Body of pancreas (tissue), 4 donors: ENCODE data around the gene IQSEC1. TPM values are rescaled to one million over a fixed set of nuclear protein-coding genes. Genes with fewer than 3 reads are reported as not detected.

Experiments
- ATAC-seq: fragments of 150-250 bp; one replicate; pipeline ENCODE4 v1.9.1; 2016
- DNase-seq, 4 donors: peaks; one replicate each; pipeline ENCODE4 v3.0.0-alpha.2; 2019
- H3K27ac ChIP-seq, 4 donors: fragments of 200-600 bp; sonication (generic); 1 replicate in 3 of 4; 2 replicates in 1 of 4; pipeline versions ENCODE4 v1.5.1 to v1.6.1; 2016 to 2019; ENCODE audit warnings: mild to moderate bottlenecking in 1 of 4, mixed read lengths in 1 of 4, moderate library complexity in 1 of 4
- H3K27me3 ChIP-seq, 2 donors: fragments of 200-600 bp; sonication (generic); one replicate each; pipeline ENCODE4 v1.6.0; 2016; ENCODE audit warnings: mild to moderate bottlenecking in 1 of 2
- H3K36me3 ChIP-seq, 2 donors: fragments of 200-600 bp; sonication (generic); replicated peaks in 1 of 2; 2 replicates each; pipeline ENCODE4 v1.5.1; 2016; ENCODE audit warnings: low read depth in 2 of 2; ENCODE audit not compliant: insufficient read depth in 1 of 2
- H3K4me1 ChIP-seq: fragments of 200-600 bp; sonication (generic); one replicate; pipeline ENCODE4 v1.6.0; 2016
- H3K4me3 ChIP-seq, 2 donors: fragments of 200-600 bp; sonication (generic); 1 replicate in 1 of 2; 2 replicates in 1 of 2; pipeline ENCODE4 v1.5.1; 2016 to 2019
- H3K9me3 ChIP-seq, 3 donors: fragments of 200-600 bp; sonication (generic); 1 replicate in 2 of 3; 2 replicates in 1 of 3; pipeline ENCODE4 v1.5.1; 2016
- POLR2A ChIP-seq, 3 donors: fragments of 450-650 bp; IDR thresholded peaks; one replicate each; pipeline ENCODE4 v1.6.1; 2016; ENCODE audit warnings: antibody characterized with exemption in 3 of 3, mild to moderate bottlenecking in 2 of 3
- WGBS, 2 donors: methylation state at CpG; one replicate each; pipeline ENCODE4 v1.1.5; 2017; 5-methylcytosine and 5-hydroxymethylcytosine counted together
- intact Hi-C: fragments of 100-400 bp; cut with DNase I; formaldehyde crosslinking; loops from one replicate; pipeline ENCODE4 v1.15.1; 2023
- total RNA-seq, 2 donors: library from RNA; depleted of rRNA; stranded (reverse); fragments of >200 nt; gene quantifications; one replicate each; pipeline ENCODE4 v1.1.0, GENCODE V29; 2016
- TF ChIP-seq, protein P1 (sequence below), 7 experiments: fragments of 450-650 bp in 4 of 7; fragments of 200-600 bp in 3 of 7; sonication (generic) in 3 of 7; IDR thresholded peaks; one replicate each; pipeline ENCODE4 v1.5.1; 2016 to 2019; ENCODE audit warnings: antibody characterized with exemption in 7 of 7

The IQSEC1 gene
- total RNA-seq, 2 donors from 2014 or later: 29.6 to 42.2 TPM

DNA sequence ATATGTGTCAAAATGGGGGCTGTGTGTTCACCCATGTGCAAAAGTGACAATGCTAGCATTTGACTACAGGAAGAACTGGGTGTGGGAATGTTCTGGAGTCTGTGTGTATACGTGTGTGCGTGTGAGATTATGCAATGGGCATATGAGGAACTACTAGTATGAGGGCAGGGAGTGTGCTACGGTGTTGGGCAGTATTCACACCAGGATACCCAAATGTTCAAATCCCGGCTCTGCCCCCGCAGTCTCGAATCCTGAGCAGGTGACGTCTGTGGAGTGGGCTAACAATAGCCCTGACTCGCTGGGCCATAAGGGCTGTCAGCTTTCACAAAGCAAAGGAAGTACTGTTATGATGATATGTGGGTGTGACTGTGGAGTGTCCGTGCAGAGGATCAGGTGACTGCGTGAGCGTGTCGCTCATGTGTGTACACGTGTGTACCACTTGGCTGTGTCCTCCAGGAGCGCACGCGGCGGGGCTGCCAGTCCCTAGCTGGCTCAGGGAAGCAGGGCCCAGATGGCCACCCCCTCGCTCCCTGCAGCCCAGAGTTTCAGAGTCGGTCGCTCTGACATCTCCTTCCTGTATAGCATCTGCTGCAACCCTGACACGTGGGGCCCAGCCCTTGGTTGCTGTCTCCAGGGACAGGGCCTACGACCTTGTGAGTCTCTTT, 27.2 kb downstream of the IQSEC1 start:
- no peak for TF ChIP-seq POLR2A (IDR thresholded peaks at IDR 0.05)
- TF ChIP-seq, protein P1, sequence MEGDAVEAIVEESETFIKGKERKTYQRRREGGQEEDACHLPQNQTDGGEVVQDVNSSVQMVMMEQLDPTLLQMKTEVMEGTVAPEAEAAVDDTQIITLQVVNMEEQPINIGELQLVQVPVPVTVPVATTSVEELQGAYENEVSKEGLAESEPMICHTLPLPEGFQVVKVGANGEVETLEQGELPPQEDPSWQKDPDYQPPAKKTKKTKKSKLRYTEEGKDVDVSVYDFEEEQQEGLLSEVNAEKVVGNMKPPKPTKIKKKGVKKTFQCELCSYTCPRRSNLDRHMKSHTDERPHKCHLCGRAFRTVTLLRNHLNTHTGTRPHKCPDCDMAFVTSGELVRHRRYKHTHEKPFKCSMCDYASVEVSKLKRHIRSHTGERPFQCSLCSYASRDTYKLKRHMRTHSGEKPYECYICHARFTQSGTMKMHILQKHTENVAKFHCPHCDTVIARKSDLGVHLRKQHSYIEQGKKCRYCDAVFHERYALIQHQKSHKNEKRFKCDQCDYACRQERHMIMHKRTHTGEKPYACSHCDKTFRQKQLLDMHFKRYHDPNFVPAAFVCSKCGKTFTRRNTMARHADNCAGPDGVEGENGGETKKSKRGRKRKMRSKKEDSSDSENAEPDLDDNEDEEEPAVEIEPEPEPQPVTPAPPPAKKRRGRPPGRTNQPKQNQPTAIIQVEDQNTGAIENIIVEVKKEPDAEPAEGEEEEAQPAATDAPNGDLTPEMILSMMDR (IDR thresholded peaks at IDR 0.05): no peak
- H3K27me3 ChIP-seq: no peaks in the 10 kb centered on the region
- 80 to 85% methylated on average over 21 to 22 of the region's 22 CpGs for WGBS, 2 donors
- intact Hi-C loops: no loop called here
- H3K27ac ChIP-seq: no peak overlapping the region
- no peak overlapping the region for H3K4me3 ChIP-seq
- no peaks in the 10 kb centered on the region for H3K9me3 ChIP-seq
- no peaks in the 10 kb centered on the region for H3K4me1 ChIP-seq
- ATAC-seq (no peak), DNase-seq (peak in 1 of 4 donors; percentile 67)
- H3K36me3 ChIP-seq: no peaks in the 10 kb centered on the region

DNA sequence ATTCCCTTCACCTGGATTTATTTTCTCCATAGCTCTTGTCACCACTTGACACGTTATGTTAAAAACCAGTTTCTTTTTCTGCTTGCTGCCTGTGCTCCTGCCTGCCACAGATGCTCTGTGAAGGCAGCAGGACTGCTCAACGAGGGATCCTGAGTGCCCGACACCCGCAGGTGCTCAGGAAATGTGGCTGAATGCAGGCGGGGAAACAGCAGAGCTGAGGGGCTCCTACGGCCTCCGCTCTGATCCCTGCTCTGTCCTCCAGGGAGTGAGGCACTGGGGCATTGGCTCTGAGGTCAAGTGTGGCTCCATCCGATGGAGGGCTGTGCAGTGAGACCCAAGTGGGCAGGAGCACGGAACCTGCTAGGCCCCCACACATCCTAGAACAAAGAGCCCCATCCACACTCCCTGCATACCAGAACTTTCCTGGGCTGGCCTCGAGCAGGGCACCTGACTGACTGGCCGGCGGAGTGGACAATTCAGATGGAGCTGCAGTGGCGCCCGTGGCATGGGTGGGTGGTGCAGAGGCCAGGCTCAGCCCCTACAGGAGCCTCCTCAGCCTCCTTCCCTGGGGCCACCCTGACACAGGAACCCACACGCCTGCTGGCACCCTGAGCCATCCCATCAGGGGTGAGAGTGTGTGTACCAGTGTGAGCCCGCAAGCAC, 27.9 kb downstream of the IQSEC1 start:
- 81 to 93% methylated on average over 10 to 16 of the region's 16 CpGs for WGBS, 2 donors
- Histone ChIP-seq H3K27ac (no peak overlapping the region), H3K4me3 (no peak overlapping the region), H3K36me3 (no peaks in the 10 kb centered on the region), H3K27me3 (no peaks in the 10 kb centered on the region), H3K9me3 (no peaks in the 10 kb centered on the region), H3K4me1 (no peaks in the 10 kb centered on the region)
- TF ChIP-seq, protein P1 (IDR thresholded peaks at IDR 0.05): no peak
- no peak for TF ChIP-seq POLR2A (IDR thresholded peaks at IDR 0.05)
- ATAC-seq (no peak), DNase-seq (no peak)
- intact Hi-C loops: no loop called here

DNA sequence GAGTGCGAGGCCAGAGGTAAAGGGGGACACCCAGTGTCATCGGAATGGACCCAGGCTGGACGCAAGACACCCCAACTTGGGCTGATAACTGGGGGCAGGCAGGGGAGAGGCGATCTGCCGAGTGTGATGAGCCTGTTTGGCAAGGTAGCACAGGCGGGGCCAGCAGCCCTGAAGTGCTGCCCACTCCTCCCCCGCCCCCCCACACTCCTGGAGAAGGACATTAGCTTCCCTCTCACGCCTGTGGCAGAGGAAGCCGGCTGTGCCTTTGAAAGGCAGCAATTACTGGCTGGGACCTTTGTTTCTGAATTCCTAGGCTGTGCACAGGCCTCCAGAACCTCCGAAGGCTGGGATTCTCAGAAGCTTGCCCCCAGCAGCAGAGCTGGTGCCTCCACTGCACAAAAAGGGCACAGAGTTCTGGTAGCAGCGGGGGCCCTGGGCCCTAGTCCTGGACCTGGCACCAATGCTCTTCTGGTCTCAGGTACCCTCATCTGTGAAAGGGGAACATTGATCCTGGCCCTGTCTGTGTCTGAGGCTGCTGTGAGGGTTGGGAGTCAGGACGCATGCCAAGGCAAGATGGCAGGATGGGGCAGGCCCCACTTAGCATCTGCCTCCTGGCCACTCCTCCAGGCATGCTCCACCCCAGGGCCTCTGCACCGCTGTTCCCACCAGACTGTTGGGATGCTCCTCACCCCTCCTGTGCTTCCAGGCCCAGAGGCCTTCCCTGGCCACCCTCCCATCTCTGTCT, 28.6 kb downstream of the IQSEC1 start:
- no peak for TF ChIP-seq POLR2A (IDR thresholded peaks at IDR 0.05)
- TF ChIP-seq, protein P1 (IDR thresholded peaks at IDR 0.05): no peak
- ATAC-seq (no peak), DNase-seq (no peak)
- H3K4me3 ChIP-seq: no peak overlapping the region
- H3K27me3 ChIP-seq: no peaks in the 10 kb centered on the region
- H3K27ac ChIP-seq: no peak overlapping the region
- H3K9me3 ChIP-seq: no peaks in the 10 kb centered on the region
- no peaks in the 10 kb centered on the region for H3K4me1 ChIP-seq
- intact Hi-C loops: no loop called here
- 86 to 88% methylated on average over 12 to 13 of the region's 13 CpGs for WGBS, 2 donors
- no peaks in the 10 kb centered on the region for H3K36me3 ChIP-seq

DNA sequence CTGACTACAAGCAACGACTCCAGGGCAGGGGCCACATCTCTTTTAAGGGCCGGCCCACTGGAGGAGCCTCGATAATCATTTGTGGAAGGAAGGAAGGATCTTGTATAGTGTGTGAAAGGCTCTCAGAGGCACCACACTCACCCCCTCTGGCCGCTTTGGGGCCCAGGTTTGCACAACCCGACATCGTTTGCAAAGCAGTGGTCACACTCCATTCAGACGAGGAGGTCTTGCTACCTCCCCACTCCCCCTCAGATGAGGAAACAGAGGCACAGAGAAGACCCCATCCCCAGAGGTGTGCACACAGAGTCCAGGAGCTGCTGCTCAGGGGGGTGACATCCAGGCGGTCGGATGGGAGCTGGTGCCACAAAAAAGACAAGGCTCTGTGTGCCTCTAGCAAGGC, 29.6 kb downstream of the IQSEC1 start:
- no peaks in the 10 kb centered on the region for H3K9me3 ChIP-seq
- TF ChIP-seq, protein P1 (IDR thresholded peaks at IDR 0.05): no peak
- no peak for TF ChIP-seq POLR2A (IDR thresholded peaks at IDR 0.05)
- H3K4me1 ChIP-seq: no peaks in the 10 kb centered on the region
- H3K36me3 ChIP-seq: no peaks in the 10 kb centered on the region
- DNase-seq (no peak), ATAC-seq (no peak)
- H3K27ac ChIP-seq: no peak overlapping the region
- 79 to 88% methylated on average over 8 to 9 of the region's 9 CpGs for WGBS, 2 donors
- no peak overlapping the region for H3K4me3 ChIP-seq
- intact Hi-C loops: no loop called here
- H3K27me3 ChIP-seq: no peaks in the 10 kb centered on the region
